HL-60 (cell line): ENCODE measurements around the gene OSBPL3.

Source experiments
- DNase-seq, 2 experiments: peaks; one replicate each; pipeline ENCODE4 v3.0.0-alpha.2; 2010 to 2020; ENCODE audit warnings: low read depth in 1 of 2, low spot score in 1 of 2
- H3K27ac ChIP-seq: fragments of 250-450 bp; sonication (Bioruptor Pico); replicated peaks from 2 replicates; pipeline ENCODE4 v1.5.1; 2020; ENCODE audit warnings: mild to moderate bottlenecking, moderate library complexity
- H3K27me3 ChIP-seq: fragments of 250-450 bp; sonication (Bioruptor Pico); 2 replicates; pipeline ENCODE4 v1.5.1; 2021; ENCODE audit warnings: mild to moderate bottlenecking, moderate library complexity; ENCODE audit not compliant: insufficient read depth, poor library complexity, severe bottlenecking
- H3K4me3 ChIP-seq: replicated peaks from 2 replicates; pipeline ENCODE4 v1.5.1; 2011; ENCODE audit warnings: mild to moderate bottlenecking, control low read depth, low read length; ENCODE audit not compliant: insufficient read depth
- GABPA ChIP-seq: IDR thresholded peaks from 2 replicates; pipeline ENCODE4 v1.6.1; 2012; ENCODE audit warnings: low read depth
- POLR2AphosphoS5 ChIP-seq: IDR thresholded peaks from 2 replicates; pipeline ENCODE4 v1.6.1; 2012; ENCODE audit warnings: low read depth
- SPI1 ChIP-seq: IDR thresholded peaks from 2 replicates; pipeline ENCODE4 v1.6.1; 2012; ENCODE audit warnings: low read depth, mild to moderate bottlenecking, borderline replicate concordance
- TF ChIP-seq, protein P1 (sequence below): IDR thresholded peaks from one replicate; pipeline ENCODE4 v1.5.1; 2011; ENCODE audit warnings: low read length, control low read depth, inconsistent platforms; ENCODE audit not compliant: insufficient read depth
- TF ChIP-seq, protein P2 (sequence below): IDR thresholded peaks from 2 replicates; pipeline ENCODE4 v1.6.1; 2012; ENCODE audit warnings: low read depth; ENCODE audit not compliant: insufficient replicate concordance

OSBPL3 gene

DNA sequence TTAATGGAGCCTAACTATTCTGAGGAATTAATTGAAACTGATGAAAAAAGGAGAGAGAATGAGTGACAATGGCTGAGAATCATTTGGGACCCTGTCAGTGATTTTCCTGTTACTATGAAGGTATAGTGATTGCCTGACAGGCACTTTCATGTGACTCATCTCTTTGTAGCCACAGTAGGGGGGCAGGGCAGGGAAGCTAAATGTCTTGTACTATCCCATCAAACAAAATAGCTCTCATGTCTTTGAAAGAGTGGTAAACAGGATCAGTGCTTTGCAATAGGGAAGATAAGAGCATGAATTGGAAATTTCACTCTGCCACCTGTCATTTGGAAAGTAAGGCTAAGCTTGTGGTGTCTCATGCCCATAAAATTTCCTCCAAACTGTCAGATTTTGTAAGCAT is 128.2 kb downstream of the OSBPL3 start:
- no peak for DNase-seq
- Histone ChIP-seq H3K27ac (no peak overlapping the region), H3K4me3 (no peak overlapping the region), H3K27me3 (no peaks in the 10 kb centered on the region)
- TF ChIP-seq, protein P1, sequence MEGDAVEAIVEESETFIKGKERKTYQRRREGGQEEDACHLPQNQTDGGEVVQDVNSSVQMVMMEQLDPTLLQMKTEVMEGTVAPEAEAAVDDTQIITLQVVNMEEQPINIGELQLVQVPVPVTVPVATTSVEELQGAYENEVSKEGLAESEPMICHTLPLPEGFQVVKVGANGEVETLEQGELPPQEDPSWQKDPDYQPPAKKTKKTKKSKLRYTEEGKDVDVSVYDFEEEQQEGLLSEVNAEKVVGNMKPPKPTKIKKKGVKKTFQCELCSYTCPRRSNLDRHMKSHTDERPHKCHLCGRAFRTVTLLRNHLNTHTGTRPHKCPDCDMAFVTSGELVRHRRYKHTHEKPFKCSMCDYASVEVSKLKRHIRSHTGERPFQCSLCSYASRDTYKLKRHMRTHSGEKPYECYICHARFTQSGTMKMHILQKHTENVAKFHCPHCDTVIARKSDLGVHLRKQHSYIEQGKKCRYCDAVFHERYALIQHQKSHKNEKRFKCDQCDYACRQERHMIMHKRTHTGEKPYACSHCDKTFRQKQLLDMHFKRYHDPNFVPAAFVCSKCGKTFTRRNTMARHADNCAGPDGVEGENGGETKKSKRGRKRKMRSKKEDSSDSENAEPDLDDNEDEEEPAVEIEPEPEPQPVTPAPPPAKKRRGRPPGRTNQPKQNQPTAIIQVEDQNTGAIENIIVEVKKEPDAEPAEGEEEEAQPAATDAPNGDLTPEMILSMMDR = no peak
- TF ChIP-seq SPI1 (no peak), POLR2AphosphoS5 (no peak), GABPA (no peak)
- TF ChIP-seq, protein P2, sequence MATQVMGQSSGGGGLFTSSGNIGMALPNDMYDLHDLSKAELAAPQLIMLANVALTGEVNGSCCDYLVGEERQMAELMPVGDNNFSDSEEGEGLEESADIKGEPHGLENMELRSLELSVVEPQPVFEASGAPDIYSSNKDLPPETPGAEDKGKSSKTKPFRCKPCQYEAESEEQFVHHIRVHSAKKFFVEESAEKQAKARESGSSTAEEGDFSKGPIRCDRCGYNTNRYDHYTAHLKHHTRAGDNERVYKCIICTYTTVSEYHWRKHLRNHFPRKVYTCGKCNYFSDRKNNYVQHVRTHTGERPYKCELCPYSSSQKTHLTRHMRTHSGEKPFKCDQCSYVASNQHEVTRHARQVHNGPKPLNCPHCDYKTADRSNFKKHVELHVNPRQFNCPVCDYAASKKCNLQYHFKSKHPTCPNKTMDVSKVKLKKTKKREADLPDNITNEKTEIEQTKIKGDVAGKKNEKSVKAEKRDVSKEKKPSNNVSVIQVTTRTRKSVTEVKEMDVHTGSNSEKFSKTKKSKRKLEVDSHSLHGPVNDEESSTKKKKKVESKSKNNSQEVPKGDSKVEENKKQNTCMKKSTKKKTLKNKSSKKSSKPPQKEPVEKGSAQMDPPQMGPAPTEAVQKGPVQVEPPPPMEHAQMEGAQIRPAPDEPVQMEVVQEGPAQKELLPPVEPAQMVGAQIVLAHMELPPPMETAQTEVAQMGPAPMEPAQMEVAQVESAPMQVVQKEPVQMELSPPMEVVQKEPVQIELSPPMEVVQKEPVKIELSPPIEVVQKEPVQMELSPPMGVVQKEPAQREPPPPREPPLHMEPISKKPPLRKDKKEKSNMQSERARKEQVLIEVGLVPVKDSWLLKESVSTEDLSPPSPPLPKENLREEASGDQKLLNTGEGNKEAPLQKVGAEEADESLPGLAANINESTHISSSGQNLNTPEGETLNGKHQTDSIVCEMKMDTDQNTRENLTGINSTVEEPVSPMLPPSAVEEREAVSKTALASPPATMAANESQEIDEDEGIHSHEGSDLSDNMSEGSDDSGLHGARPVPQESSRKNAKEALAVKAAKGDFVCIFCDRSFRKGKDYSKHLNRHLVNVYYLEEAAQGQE = no peak

DNA sequence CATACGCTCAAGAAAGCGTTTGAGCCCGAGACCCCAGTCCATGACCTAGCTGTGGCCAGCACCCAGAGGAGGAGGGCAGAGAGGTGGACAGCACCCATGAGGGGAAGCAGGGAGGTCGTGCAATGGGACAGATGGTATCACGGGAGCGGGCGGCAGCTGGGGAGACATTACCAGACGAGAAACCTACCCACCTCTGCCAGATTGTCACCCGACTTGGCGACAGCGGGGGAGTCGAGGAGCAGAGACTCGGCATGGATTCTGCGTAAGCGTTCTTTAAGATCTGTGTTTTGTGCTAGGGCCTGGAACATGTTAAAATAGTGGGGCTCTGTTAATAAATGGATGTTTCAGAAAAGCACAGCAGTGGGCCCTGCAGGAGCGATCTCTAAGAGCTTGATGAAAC is 131.1 kb downstream of the OSBPL3 start:
- Histone ChIP-seq H3K27me3 (no peaks in the 10 kb centered on the region), H3K4me3 (no peak overlapping the region), H3K27ac (no peak overlapping the region)
- DNase-seq = no peak
- no peak for TF ChIP-seq POLR2AphosphoS5

DNA sequence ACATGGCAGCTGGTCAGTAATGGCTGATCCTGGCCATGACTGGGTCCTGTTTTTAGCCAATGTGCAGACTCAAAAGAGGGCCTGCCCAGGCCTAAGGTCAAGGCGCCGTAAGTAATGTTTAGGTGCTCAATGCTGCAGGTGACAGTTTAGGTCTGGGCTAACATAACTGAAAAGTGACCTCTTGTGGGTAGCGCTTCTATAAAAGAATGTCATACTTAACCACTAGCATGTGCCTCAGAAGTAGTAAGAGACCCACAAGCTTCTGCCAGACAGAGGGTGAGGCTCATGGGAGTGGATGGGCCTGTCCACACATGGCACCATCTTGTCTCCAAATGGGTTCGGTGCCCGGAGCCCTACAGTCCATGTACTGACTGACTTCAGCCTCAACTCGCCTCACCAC is 132.2 kb downstream of the OSBPL3 start:
- no peak overlapping the region for H3K4me3 ChIP-seq
- no peaks in the 10 kb centered on the region for H3K27me3 ChIP-seq
- DNase-seq = no peak
- TF ChIP-seq SPI1 (no peak), POLR2AphosphoS5 (no peak), GABPA (no peak)
- TF ChIP-seq, protein P2 = no peak
- TF ChIP-seq, protein P1 = no peak
- H3K27ac ChIP-seq = no peak overlapping the region

DNA sequence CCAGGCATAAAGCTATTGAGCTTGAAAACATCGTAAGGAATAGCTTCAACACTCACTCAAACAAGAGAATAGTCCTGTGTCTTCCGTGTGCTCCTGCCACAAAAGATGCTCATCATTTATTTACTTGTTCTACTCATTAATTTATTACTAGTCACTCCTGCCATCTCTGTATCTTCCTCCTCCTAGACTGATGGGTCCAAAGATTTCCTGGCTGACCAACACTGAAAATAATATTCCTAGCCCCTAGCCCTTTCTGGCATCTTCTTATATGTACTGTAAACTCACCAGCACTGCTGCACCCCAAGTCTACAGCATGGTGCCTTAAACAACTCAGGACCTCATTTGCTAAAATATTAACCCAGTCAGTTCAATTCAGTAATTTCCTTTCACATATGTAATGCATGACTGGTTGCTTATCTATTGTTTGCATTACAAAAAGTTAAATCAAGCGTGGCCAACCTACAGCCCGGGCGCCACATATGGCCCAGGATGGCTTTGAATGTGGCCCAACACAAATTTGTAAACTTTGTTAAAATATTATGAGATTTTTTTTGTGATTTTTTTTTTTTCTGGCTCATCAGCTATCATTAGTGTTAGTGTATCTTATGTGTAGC is 136.1 kb downstream of the OSBPL3 start:
- Histone ChIP-seq H3K27me3 (no peaks in the 10 kb centered on the region), H3K4me3 (no peak overlapping the region), H3K27ac (no peak overlapping the region)
- no peak for DNase-seq
- TF ChIP-seq GABPA = no peak
